Measurements from ENCODE around the gene CCDC9B.

DNA sequence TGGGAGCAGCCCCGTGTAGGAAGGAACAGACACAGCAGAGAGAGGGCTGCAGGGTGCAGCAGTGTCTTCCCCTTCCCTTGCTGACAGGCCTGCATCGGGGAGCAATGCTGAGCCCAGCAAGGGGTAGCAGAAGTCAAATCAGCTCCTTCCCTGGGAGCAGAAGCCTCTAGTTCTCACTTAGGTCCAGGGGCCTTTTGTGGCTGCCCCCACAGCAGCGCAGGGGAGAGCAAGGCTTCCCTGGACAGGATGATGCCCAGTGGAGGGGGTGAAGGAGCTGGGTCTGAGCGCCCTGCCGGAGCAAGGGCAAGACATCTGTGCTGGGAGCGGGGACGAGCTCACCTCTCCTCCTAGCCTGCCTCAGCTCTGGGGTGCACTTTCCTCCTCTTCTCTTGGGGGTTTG, 33.8 kb downstream of the CCDC9B start:
- TF ChIP-seq POLR2A (IDR thresholded peaks at IDR 0.05) (no peak), CTCF (IDR thresholded peaks at IDR 0.05) (no peak)

All from body of pancreas (tissue), 4 donors.